Measurements from ENCODE around the gene CNTN5. TPM values are rescaled to one million over a fixed set of nuclear protein-coding genes. Genes with fewer than 3 reads are reported as not detected.

The CNTN5 gene
- total RNA-seq, 1 experiment from 2014 or later = not detected

- Histone ChIP-seq H3K4me1 (ENCODE audit: insufficient read depth, low read length) (no peaks in the 10 kb centered on the region), H3K9ac (ENCODE audit: low read length) (no peak overlapping the region), H3K36me3 (ENCODE audit: low read depth, low read length) (no peaks in the 10 kb centered on the region), H3K27me3 (ENCODE audit: low read length) (peaks cover 46% of the 10 kb centered on the region), H3K79me2 (ENCODE audit: low read length) (no peaks in the 10 kb centered on the region), H3K4me2 (ENCODE audit: low read length) (no peak overlapping the region), H4K20me1 (ENCODE audit: low read length) (no peaks in the 10 kb centered on the region), H2AFZ (ENCODE audit: low read length) (no peak overlapping the region), H3K9me3 (ENCODE audit: low read length) (no peaks in the 10 kb centered on the region), H3K4me3 (ENCODE audit: low read length) (no peak overlapping the region), H3K9me2 (replicated peaks; ENCODE audit: low read length) (0 out of 2 replicates have a peak, but pooled peaks cover 3% of the 10 kb centered on the region), H3K27ac (ENCODE audit: low read length) (no peak overlapping the region), H3F3A (ENCODE audit: low read length, unreplicated experiment) (no peaks in the 10 kb centered on the region)
- ChIA-PET CTCF (no interaction called here), POLR2A (ENCODE audit: unreplicated experiment) (no interaction called here)
- BruUV-seq (replicated peaks) = no TSS peak
- DNase-seq (no peak), ATAC-seq (no peak)
- no peak for TF ChIP-seq CTCF (conservative IDR thresholded peaks at IDR 0.05; ENCODE audit: low read depth, low read length)
- TF ChIP-seq EZH2 (IDR thresholded peaks at IDR 0.05; ENCODE audit: low read length, unreplicated experiment) = no peak
- TF ChIP-seq EZH2phosphoT487 (IDR thresholded peaks at IDR 0.05; ENCODE audit: borderline replicate concordance, low read length) = no peak
- intact Hi-C loops (cut with micrococcal nuclease) = no loop called here
Measured at GRCh38 chr11:99887481-99887880, 866.7 kb downstream of the CNTN5 start.

- ChIA-PET CTCF (no interaction called here), POLR2A (ENCODE audit: unreplicated experiment) (no interaction called here)
- intact Hi-C loops (cut with micrococcal nuclease) = no loop called here
- TF ChIP-seq EZH2phosphoT487 (IDR thresholded peaks at IDR 0.05; ENCODE audit: borderline replicate concordance, low read length) = no peak
- no peak for TF ChIP-seq CTCF (conservative IDR thresholded peaks at IDR 0.05; ENCODE audit: low read depth, low read length)
- TF ChIP-seq EZH2 (IDR thresholded peaks at IDR 0.05; ENCODE audit: low read length, unreplicated experiment) = no peak
- H3K9me3 ChIP-seq (ENCODE audit: low read length) = no peaks in the 10 kb centered on the region
- H3F3A ChIP-seq (ENCODE audit: low read length, unreplicated experiment) = no peaks in the 10 kb centered on the region
- H3K9me2 ChIP-seq (replicated peaks; ENCODE audit: low read length) = 0 out of 2 replicates have a peak, but pooled peaks cover 3% of the 10 kb centered on the region
- no peaks in the 10 kb centered on the region for H3K36me3 ChIP-seq (ENCODE audit: low read depth, low read length)
- ATAC-seq (no peak), DNase-seq (no peak)
- H4K20me1 ChIP-seq (ENCODE audit: low read length) = no peaks in the 10 kb centered on the region
- H3K27ac ChIP-seq (ENCODE audit: low read length) = no peak overlapping the region
- H2AFZ ChIP-seq (ENCODE audit: low read length) = no peak overlapping the region
- no peak overlapping the region for H3K4me2 ChIP-seq (ENCODE audit: low read length)
- H3K4me1 ChIP-seq (ENCODE audit: insufficient read depth, low read length) = no peaks in the 10 kb centered on the region
- H3K79me2 ChIP-seq (ENCODE audit: low read length) = no peaks in the 10 kb centered on the region
- BruUV-seq (replicated peaks) = no TSS peak
- no peak overlapping the region for H3K9ac ChIP-seq (ENCODE audit: low read length)
- no peak overlapping the region for H3K4me3 ChIP-seq (ENCODE audit: low read length)
- H3K27me3 ChIP-seq (ENCODE audit: low read length) = peaks cover 5% of the 10 kb centered on the region; the same call in 1 of the 2 replicates
Measured at GRCh38 chr11:99893811-99894210, 873.1 kb downstream of the CNTN5 start.

- ChIA-PET CTCF (interaction anchor here (0.5 kb wide), 1 partner anchor 162 kb away, joined by 3 read pairs; no protein-coding TSS in a partner anchor), POLR2A (ENCODE audit: unreplicated experiment) (no interaction called here)
- Histone ChIP-seq H3K9ac (ENCODE audit: low read length) (no peak overlapping the region), H4K20me1 (ENCODE audit: low read length) (no peaks in the 10 kb centered on the region), H3K36me3 (ENCODE audit: low read depth, low read length) (no peaks in the 10 kb centered on the region), H2AFZ (ENCODE audit: low read length) (no peak overlapping the region), H3K9me3 (ENCODE audit: low read length) (no peaks in the 10 kb centered on the region), H3F3A (ENCODE audit: low read length, unreplicated experiment) (no peaks in the 10 kb centered on the region), H3K4me1 (ENCODE audit: insufficient read depth, low read length) (no peaks in the 10 kb centered on the region), H3K27me3 (ENCODE audit: low read length) (peaks cover 10% of the 10 kb centered on the region; the same call in 1 of the 2 replicates), H3K4me2 (ENCODE audit: low read length) (no peak overlapping the region), H3K9me2 (replicated peaks; ENCODE audit: low read length) (no peaks in the 10 kb centered on the region), H3K4me3 (ENCODE audit: low read length) (no peak overlapping the region), H3K27ac (ENCODE audit: low read length) (no peak overlapping the region), H3K79me2 (ENCODE audit: low read length) (no peaks in the 10 kb centered on the region)
- BruUV-seq (replicated peaks) = no TSS peak
- no peak for TF ChIP-seq CTCF (conservative IDR thresholded peaks at IDR 0.05; ENCODE audit: low read depth, low read length)
- TF ChIP-seq EZH2phosphoT487 (IDR thresholded peaks at IDR 0.05; ENCODE audit: borderline replicate concordance, low read length) = no peak
- TF ChIP-seq EZH2 (IDR thresholded peaks at IDR 0.05; ENCODE audit: low read length, unreplicated experiment) = no peak
- no peak for DNase-seq
- intact Hi-C loops (cut with micrococcal nuclease) = no loop called here
- ATAC-seq = no peak
Measured at GRCh38 chr11:99901175-99901574, 880.4 kb downstream of the CNTN5 start.
